OCI-LY7 (cell line): ENCODE data around the gene TTLL6.

Experiments
- EZH2phosphoT487 ChIP-seq: fragments of 200-600 bp; sonication (generic); IDR thresholded peaks from 2 replicates; pipeline ENCODE4 v1.6.1; 2018; ENCODE audit warnings: low read depth, borderline replicate concordance, mild to moderate bottlenecking, mixed run types, antibody characterized with exemption, low read length, moderate library complexity, mixed read lengths
- TF ChIP-seq, protein P1 (sequence below): fragments of 200-600 bp; sonication (generic); conservative IDR thresholded peaks from 2 replicates; pipeline ENCODE4 v1.5.1; 2014; ENCODE audit warnings: mild to moderate bottlenecking, antibody characterized with exemption, low read length, moderate library complexity, mixed read lengths

DNA sequence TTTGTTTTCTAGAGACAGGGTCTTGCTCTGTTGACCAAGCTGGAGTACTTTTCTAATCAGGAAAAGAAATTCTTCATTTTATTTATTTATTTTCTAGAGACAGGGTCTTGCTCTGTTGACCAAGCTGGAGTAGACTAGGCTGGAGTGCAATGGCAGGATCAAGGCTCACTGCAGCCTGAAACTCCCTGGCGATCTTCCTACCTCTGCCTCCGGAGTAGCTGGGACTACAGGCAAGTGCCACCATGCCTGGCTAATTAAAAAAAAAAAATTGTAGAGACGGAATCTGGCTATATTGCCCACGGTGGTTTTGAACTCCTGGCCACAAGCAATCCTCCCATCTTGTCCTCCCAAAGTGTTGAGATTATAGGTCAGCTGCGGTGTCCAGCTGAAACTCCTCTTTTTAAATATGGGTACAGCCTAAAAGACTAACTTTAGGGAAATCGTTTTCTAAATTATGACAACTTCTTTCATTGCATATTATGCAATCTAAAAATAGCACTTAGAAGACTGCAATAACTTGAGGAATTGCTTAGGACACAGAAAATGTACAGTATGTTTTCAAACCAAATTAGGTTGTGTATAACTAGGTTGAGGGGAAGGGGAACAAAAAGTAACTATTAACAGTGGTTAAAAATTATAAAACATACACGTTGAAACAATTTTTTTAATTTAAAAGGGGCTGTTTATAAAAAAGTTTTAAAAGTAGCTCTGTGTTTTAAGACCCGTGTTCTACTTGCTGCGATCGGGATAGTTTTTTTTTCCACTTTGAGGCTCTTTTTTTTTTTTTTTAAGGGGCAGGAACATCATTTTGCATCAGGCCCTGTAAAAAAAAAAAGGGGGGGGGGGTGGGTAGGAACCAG lies 99.4 kb downstream of the TTLL6 start:
- TF ChIP-seq, protein P1, sequence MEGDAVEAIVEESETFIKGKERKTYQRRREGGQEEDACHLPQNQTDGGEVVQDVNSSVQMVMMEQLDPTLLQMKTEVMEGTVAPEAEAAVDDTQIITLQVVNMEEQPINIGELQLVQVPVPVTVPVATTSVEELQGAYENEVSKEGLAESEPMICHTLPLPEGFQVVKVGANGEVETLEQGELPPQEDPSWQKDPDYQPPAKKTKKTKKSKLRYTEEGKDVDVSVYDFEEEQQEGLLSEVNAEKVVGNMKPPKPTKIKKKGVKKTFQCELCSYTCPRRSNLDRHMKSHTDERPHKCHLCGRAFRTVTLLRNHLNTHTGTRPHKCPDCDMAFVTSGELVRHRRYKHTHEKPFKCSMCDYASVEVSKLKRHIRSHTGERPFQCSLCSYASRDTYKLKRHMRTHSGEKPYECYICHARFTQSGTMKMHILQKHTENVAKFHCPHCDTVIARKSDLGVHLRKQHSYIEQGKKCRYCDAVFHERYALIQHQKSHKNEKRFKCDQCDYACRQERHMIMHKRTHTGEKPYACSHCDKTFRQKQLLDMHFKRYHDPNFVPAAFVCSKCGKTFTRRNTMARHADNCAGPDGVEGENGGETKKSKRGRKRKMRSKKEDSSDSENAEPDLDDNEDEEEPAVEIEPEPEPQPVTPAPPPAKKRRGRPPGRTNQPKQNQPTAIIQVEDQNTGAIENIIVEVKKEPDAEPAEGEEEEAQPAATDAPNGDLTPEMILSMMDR, result no peak
- no peak for TF ChIP-seq EZH2phosphoT487
